H9 (cell line): ENCODE data around the gene CTDSPL2. TPM values are rescaled to one million over a fixed set of nuclear protein-coding genes. Genes with fewer than 3 reads are reported as not detected.
A peak's percentile ranks its signal among the peaks of the same experiment; 100 is the strongest.

Source experiments
- DNase-seq: peaks from one replicate; pipeline ENCODE4 v3.0.0-alpha.2; 2017
- H2AFZ ChIP-seq: one replicate; pipeline ENCODE4 v1.6.1; 2013; ENCODE audit warnings: mild to moderate bottlenecking, low read length, control low read depth, moderate library complexity
- H2AK5ac ChIP-seq: 2 replicates; pipeline ENCODE4 v1.6.1; 2013; ENCODE audit warnings: low read length, control low read depth, mixed read lengths; ENCODE audit not compliant: insufficient read length
- H2BK120ac ChIP-seq: one replicate; pipeline ENCODE4 v1.6.1; 2013; ENCODE audit warnings: low read depth, mild to moderate bottlenecking, low read length, control low read depth, inconsistent platforms; ENCODE audit not compliant: poor library complexity, severe bottlenecking
- H2BK12ac ChIP-seq: 2 replicates; pipeline ENCODE4 v1.6.1; 2013; ENCODE audit warnings: low read length, control low read depth, mixed read lengths, low read depth; ENCODE audit not compliant: insufficient read length
- H2BK15ac ChIP-seq: 2 replicates; pipeline ENCODE4 v1.6.1; 2013; ENCODE audit warnings: low read depth, low read length, control low read depth
- H2BK20ac ChIP-seq: one replicate; pipeline ENCODE4 v1.6.1; 2013; ENCODE audit warnings: low read depth, mild to moderate bottlenecking, low read length, control low read depth, inconsistent platforms; ENCODE audit not compliant: poor library complexity, severe bottlenecking
- H2BK5ac ChIP-seq: 2 replicates; pipeline ENCODE4 v1.6.1; 2013; ENCODE audit warnings: low read length, control low read depth, mixed read lengths; ENCODE audit not compliant: insufficient read length
- H3K14ac ChIP-seq: 2 replicates; pipeline ENCODE4 v1.6.1; 2013; ENCODE audit warnings: low read length, control low read depth; ENCODE audit not compliant: insufficient read depth
- H3K18ac ChIP-seq: 2 replicates; pipeline ENCODE4 v1.6.1; 2013; ENCODE audit warnings: low read depth, mild to moderate bottlenecking, mixed read lengths, low read length, control low read depth; ENCODE audit not compliant: insufficient read length
- H3K23ac ChIP-seq: 2 replicates; pipeline ENCODE4 v1.6.1; 2013; ENCODE audit warnings: low read length, control low read depth, mixed read lengths, low read depth; ENCODE audit not compliant: insufficient read length
- H3K23me2 ChIP-seq: 2 replicates; pipeline ENCODE4 v1.6.1; 2013; ENCODE audit warnings: low read depth, mild to moderate bottlenecking, mixed read lengths, low read length, control low read depth; ENCODE audit not compliant: insufficient read length, poor library complexity, severe bottlenecking
- H3K27ac ChIP-seq: 2 replicates; pipeline ENCODE4 v1.5.1; 2013; ENCODE audit warnings: low read length, control low read depth, mixed read lengths, low read depth; ENCODE audit not compliant: insufficient read length
- H3K27me3 ChIP-seq: 2 replicates; pipeline ENCODE4 v1.6.1; 2013; ENCODE audit warnings: low read length, control low read depth, inconsistent platforms; ENCODE audit not compliant: insufficient read depth
- H3K4ac ChIP-seq: 2 replicates; pipeline ENCODE4 v1.6.1; 2013; ENCODE audit warnings: low read depth, mild to moderate bottlenecking, control low read depth, inconsistent platforms, low read length, moderate library complexity
- H3K4me1 ChIP-seq: 2 replicates; pipeline ENCODE4 v1.6.1; 2013; ENCODE audit warnings: low read length, control low read depth, inconsistent platforms; ENCODE audit not compliant: insufficient read depth
- H3K4me2 ChIP-seq: 2 replicates; pipeline ENCODE4 v1.6.1; 2013; ENCODE audit warnings: low read length, control low read depth, mixed read lengths; ENCODE audit not compliant: insufficient read length, insufficient read depth
- H3K56ac ChIP-seq: 2 replicates; pipeline ENCODE4 v1.6.1; 2013; ENCODE audit warnings: low read depth, mild to moderate bottlenecking, mixed read lengths, low read length, control low read depth; ENCODE audit not compliant: insufficient read length
- H3K79me1 ChIP-seq: 2 replicates; pipeline ENCODE4 v1.6.1; 2013; ENCODE audit warnings: low read depth, mild to moderate bottlenecking, moderate library complexity, low read length, control low read depth, inconsistent platforms; ENCODE audit not compliant: insufficient read depth, poor library complexity, severe bottlenecking
- H3K79me2 ChIP-seq: 2 replicates; pipeline ENCODE4 v1.6.1; 2013; ENCODE audit warnings: low read length, control low read depth, inconsistent platforms; ENCODE audit not compliant: insufficient read depth
- H3K9ac ChIP-seq: 2 replicates; pipeline ENCODE4 v1.6.1; 2013; ENCODE audit warnings: low read length, control low read depth, mixed read lengths; ENCODE audit not compliant: insufficient read length; ENCODE audit errors: extremely low read depth
- H3K9me3 ChIP-seq: one replicate; pipeline ENCODE4 v1.6.1; 2013; ENCODE audit warnings: low read depth, low read length, inconsistent platforms; ENCODE audit not compliant: control insufficient read depth
- H3T11ph ChIP-seq: one replicate; pipeline ENCODE4 v1.6.1; 2013; ENCODE audit warnings: mild to moderate bottlenecking, low read length, control low read depth, inconsistent platforms
- H4K20me1 ChIP-seq: one replicate; pipeline ENCODE4 v1.6.1; 2013; ENCODE audit not compliant: control insufficient read depth, insufficient read length, insufficient read depth
- H4K5ac ChIP-seq: 2 replicates; pipeline ENCODE4 v1.6.1; 2013; ENCODE audit warnings: low read depth, mild to moderate bottlenecking, mixed read lengths, low read length, control low read depth; ENCODE audit not compliant: insufficient read length
- H4K8ac ChIP-seq: replicated peaks from 2 replicates; pipeline ENCODE4 v1.6.1; 2013; ENCODE audit warnings: low read length, control low read depth, mixed read lengths, low read depth; ENCODE audit not compliant: insufficient read length
- H4K91ac ChIP-seq: 2 replicates; pipeline ENCODE4 v1.6.1; 2013; ENCODE audit warnings: low read depth, mild to moderate bottlenecking, moderate library complexity, mixed read lengths, low read length, control low read depth; ENCODE audit not compliant: insufficient read length
- H3K27ac Mint-ChIP-seq, 3 experiments: 2 replicates in 2 of 3; 3 replicates in 1 of 3; pipeline ENCODE4 v1.8.0; 2020 to 2021; ENCODE audit warnings: mixed read lengths in 3 of 3, mild to moderate bottlenecking in 1 of 3, moderate library complexity in 1 of 3
- H3K27me3 Mint-ChIP-seq: 2 replicates; pipeline ENCODE4 v1.8.0; 2021; ENCODE audit warnings: low read depth, mild to moderate bottlenecking, moderate library complexity, mixed read lengths
- H3K36me3 Mint-ChIP-seq, 3 experiments: 2 replicates in 2 of 3; 3 replicates in 1 of 3; pipeline ENCODE4 v1.8.0; 2020 to 2021; ENCODE audit warnings: low read depth in 3 of 3, mixed read lengths in 3 of 3; ENCODE audit not compliant: insufficient read depth in 1 of 3
- H3K4me1 Mint-ChIP-seq, 2 experiments: 2 replicates each; pipeline ENCODE4 v1.8.0; 2020; ENCODE audit warnings: mixed read lengths in 2 of 2
- H3K4me3 Mint-ChIP-seq, 2 experiments: 2 replicates in 1 of 2; 3 replicates in 1 of 2; pipeline ENCODE4 v1.8.0; 2020 to 2021; ENCODE audit warnings: mild to moderate bottlenecking in 2 of 2, mixed read lengths in 2 of 2, moderate library complexity in 1 of 2
- H3K9me3 Mint-ChIP-seq, 2 experiments: 2 replicates in 1 of 2; 3 replicates in 1 of 2; pipeline ENCODE4 v1.8.0; 2020; ENCODE audit warnings: mild to moderate bottlenecking in 2 of 2, mixed read lengths in 2 of 2, moderate library complexity in 1 of 2
- WGBS: extraction: QIAGEN DNeasy Blood & Tissue Kit; methylation state at CpG from one replicate; pipeline ENCODE4 v1.1.7; 2013; ENCODE audit warnings: missing lambda C conversion rate, low lambda C conversion rate, mixed read lengths; ENCODE audit not compliant: insufficient read length; ENCODE audit errors: extremely low coverage; 5-methylcytosine and 5-hydroxymethylcytosine counted together
- total RNA-seq: library from RNA; stranded (reverse); gene quantifications from 2 replicates; pipeline ENCODE4 v1.2.1, GENCODE V29; 2021
- TF ChIP-seq, protein P1 (sequence below): fragments of 200-600 bp; sonication (generic); conservative IDR thresholded peaks from 3 replicates; pipeline ENCODE4 v1.8.0; 2021; ENCODE audit warnings: antibody characterized with exemption, mild to moderate bottlenecking

The CTDSPL2 gene
- total RNA-seq, 1 experiment from 2014 or later, result 78.8 TPM

GRCh38 chr15:44565387-44566154 is 138.1 kb downstream of the CTDSPL2 start:
- Histone ChIP-seq H3K18ac (no peak overlapping the region), H2BK5ac (no peak overlapping the region), H4K8ac (no peak overlapping the region), H2BK12ac (no peak overlapping the region), H4K5ac (peak overlapping the region; percentile 22), H4K20me1 (no peaks in the 10 kb centered on the region), H3K9ac (no peak overlapping the region), H3K4ac (no peak overlapping the region), H3K23me2 (no peaks in the 10 kb centered on the region), H3K27me3 (no peaks in the 10 kb centered on the region), H2AK5ac (no peak overlapping the region), H3T11ph (no peak overlapping the region), H3K4me1 (no peaks in the 10 kb centered on the region), H3K14ac (no peak overlapping the region), H2BK20ac (no peak overlapping the region), H2BK15ac (no peak overlapping the region), H3K9me3 (peaks cover 23% of the 10 kb centered on the region), H3K79me2 (no peaks in the 10 kb centered on the region), H3K56ac (no peak overlapping the region), H2AFZ (no peak overlapping the region), H3K23ac (no peak overlapping the region), H2BK120ac (no peak overlapping the region), H3K79me1 (no peaks in the 10 kb centered on the region), H3K4me2 (no peak overlapping the region), H3K27ac (no peak overlapping the region), H4K91ac (no peak overlapping the region)
- Mint-ChIP-seq H3K4me1 (no peaks in the 10 kb centered on the region), H3K36me3 (peaks cover 66 to 83% (median 76%) of the 10 kb centered on the region in 3 experiments), H3K9me3 (peaks cover 18 to 23% of the 10 kb centered on the region in 2 experiments; a peak in 4 of 5 replicates), H3K27ac (no peak overlapping the region), H3K4me3 (no peak overlapping the region), H3K27me3 (no peaks in the 10 kb centered on the region; the same call in 1 of the 2 replicates)
- no peak for DNase-seq
- TF ChIP-seq, protein P1, sequence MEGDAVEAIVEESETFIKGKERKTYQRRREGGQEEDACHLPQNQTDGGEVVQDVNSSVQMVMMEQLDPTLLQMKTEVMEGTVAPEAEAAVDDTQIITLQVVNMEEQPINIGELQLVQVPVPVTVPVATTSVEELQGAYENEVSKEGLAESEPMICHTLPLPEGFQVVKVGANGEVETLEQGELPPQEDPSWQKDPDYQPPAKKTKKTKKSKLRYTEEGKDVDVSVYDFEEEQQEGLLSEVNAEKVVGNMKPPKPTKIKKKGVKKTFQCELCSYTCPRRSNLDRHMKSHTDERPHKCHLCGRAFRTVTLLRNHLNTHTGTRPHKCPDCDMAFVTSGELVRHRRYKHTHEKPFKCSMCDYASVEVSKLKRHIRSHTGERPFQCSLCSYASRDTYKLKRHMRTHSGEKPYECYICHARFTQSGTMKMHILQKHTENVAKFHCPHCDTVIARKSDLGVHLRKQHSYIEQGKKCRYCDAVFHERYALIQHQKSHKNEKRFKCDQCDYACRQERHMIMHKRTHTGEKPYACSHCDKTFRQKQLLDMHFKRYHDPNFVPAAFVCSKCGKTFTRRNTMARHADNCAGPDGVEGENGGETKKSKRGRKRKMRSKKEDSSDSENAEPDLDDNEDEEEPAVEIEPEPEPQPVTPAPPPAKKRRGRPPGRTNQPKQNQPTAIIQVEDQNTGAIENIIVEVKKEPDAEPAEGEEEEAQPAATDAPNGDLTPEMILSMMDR, result no peak
- WGBS, result no CpG with 5 or more reads among the region's 8 CpGs
